B cell (primary cell): ENCODE results near the gene HOXC9. TPM values are rescaled to one million over a fixed set of nuclear protein-coding genes. Genes with fewer than 3 reads are reported as not detected.

ENCODE experiments used
- ATAC-seq: fragments of 200-7000 bp; cut with Tn5 transposase; one replicate; pipeline ENCODE4 v1.10.0; 2021; ENCODE audit warnings: low read depth, mild to moderate bottlenecking, moderate number of reproducible peaks, moderate library complexity
- CTCF ChIA-PET: fragments of 350-600 bp; sonication (Branson Sonifier 250); formaldehyde crosslinking; loops from one replicate; lab custom pipeline; 2021; ENCODE audit warnings: antibody characterized with exemption, inconsistent platforms; lab: Charles Lee
- POLR2A ChIA-PET: fragments of 350-600 bp; sonication (Branson Sonifier 250); formaldehyde crosslinking; loops from one replicate; lab custom pipeline; 2021; ENCODE audit warnings: antibody characterized with exemption; lab: Charles Lee
- DNase-seq: peaks from one replicate; pipeline ENCODE4 v3.0.0; 2013
- H2AFZ ChIP-seq: 2 replicates; pipeline ENCODE4 v1.6.1; 2012; ENCODE audit warnings: mild to moderate bottlenecking, low read depth, low read length; ENCODE audit not compliant: insufficient read depth, poor library complexity, severe bottlenecking
- H3K27ac ChIP-seq, 2 donors: 1 replicate in 1 of 2; 2 replicates in 1 of 2; pipeline ENCODE4 v1.5.1; 2012 to 2013; ENCODE audit warnings: low read length in 2 of 2, mild to moderate bottlenecking in 2 of 2, moderate library complexity in 1 of 2
- H3K27me3 ChIP-seq, 4 experiments: fragments of 200-600 bp in 1 of 4; sonication (generic) in 1 of 4; replicated peaks in 1 of 4; 1 replicate in 2 of 4; 2 replicates in 2 of 4; pipeline versions ENCODE4 v1.6.1 to v1.7.0; 2013 to 2016; ENCODE audit warnings: low read length in 3 of 4, mild to moderate bottlenecking in 2 of 4, mixed read lengths in 1 of 4, moderate library complexity in 1 of 4; ENCODE audit not compliant: insufficient read depth in 4 of 4, control insufficient read depth in 3 of 4; ENCODE audit errors: control extremely low read depth in 1 of 4
- H3K36me3 ChIP-seq, 2 experiments: replicated peaks in 1 of 2; 1 replicate in 1 of 2; 2 replicates in 1 of 2; pipeline versions ENCODE4 v1.6.1 to v1.7.1; 2013; ENCODE audit warnings: low read length in 1 of 2; ENCODE audit not compliant: insufficient read depth in 2 of 2, control insufficient read depth in 1 of 2; ENCODE audit errors: control extremely low read depth in 1 of 2, extremely low read depth in 1 of 2
- H3K4me1 ChIP-seq, 2 donors: fragments of 200-600 bp in 1 of 2; sonication (generic) in 1 of 2; 1 replicate in 1 of 2; 2 replicates in 1 of 2; pipeline versions ENCODE4 v1.5.1 to v1.6.1; 2013 to 2017; ENCODE audit warnings: low read length in 2 of 2; ENCODE audit not compliant: control insufficient read depth in 2 of 2, insufficient read depth in 2 of 2
- H3K4me2 ChIP-seq: replicated peaks from 2 replicates; pipeline ENCODE3; 2012; ENCODE audit warnings: mild to moderate bottlenecking, low read depth, low read length; ENCODE audit not compliant: poor library complexity, severe bottlenecking
- H3K4me3 ChIP-seq, 5 experiments: fragments of 200-600 bp in 1 of 5; sonication (generic) in 1 of 5; 1 replicate in 3 of 5; 2 replicates in 2 of 5; pipeline versions ENCODE4 v1.5.1 to v1.7.0; 2011 to 2016; ENCODE audit warnings: low read length in 4 of 5, mild to moderate bottlenecking in 4 of 5, low read depth in 2 of 5, control low read depth in 1 of 5, moderate library complexity in 1 of 5; ENCODE audit not compliant: insufficient read depth in 1 of 5; ENCODE audit errors: control extremely low read depth in 1 of 5, extremely low read depth in 1 of 5
- H3K79me2 ChIP-seq: fragments of 200-600 bp; sonication (generic); one replicate; pipeline ENCODE4 v1.6.0; 2016; ENCODE audit warnings: low read length; ENCODE audit not compliant: control insufficient read depth, insufficient read depth
- H3K9ac ChIP-seq: fragments of 200-600 bp; sonication (generic); 2 replicates; pipeline ENCODE4 v1.6.1; 2017; ENCODE audit warnings: mild to moderate bottlenecking, low read length, moderate library complexity
- H3K9me3 ChIP-seq, 3 donors: one replicate each; pipeline versions ENCODE4 v1.6.1 to v1.7.1; 2013; ENCODE audit warnings: low read length in 2 of 3; ENCODE audit not compliant: control insufficient read depth in 2 of 3, insufficient read depth in 1 of 3; ENCODE audit errors: control extremely low read depth in 1 of 3
- H4K20me1 ChIP-seq: 2 replicates; pipeline ENCODE4 v1.6.0; 2012; ENCODE audit warnings: mild to moderate bottlenecking, low read length; ENCODE audit not compliant: insufficient read depth, control insufficient read depth, poor library complexity, severe bottlenecking
- H3K27ac Mint-ChIP-seq: one replicate; pipeline ENCODE4 v1.8.0; 2021; ENCODE audit warnings: mixed read lengths
- H3K27me3 Mint-ChIP-seq: one replicate; pipeline ENCODE4 v1.8.0; 2021; ENCODE audit warnings: mixed read lengths
- H3K4me1 Mint-ChIP-seq: one replicate; pipeline ENCODE4 v1.8.0; 2021; ENCODE audit warnings: mixed read lengths
- H3K4me3 Mint-ChIP-seq: one replicate; pipeline ENCODE4 v1.8.0; 2021; ENCODE audit warnings: mixed read lengths
- H3K9me3 Mint-ChIP-seq: one replicate; pipeline ENCODE4 v1.8.0; 2022; ENCODE audit warnings: mixed read lengths; ENCODE audit not compliant: insufficient read depth
- EZH2 ChIP-seq: IDR thresholded peaks from 2 replicates; pipeline ENCODE4 v1.6.1; 2012; ENCODE audit warnings: borderline replicate concordance, low read depth, mild to moderate bottlenecking, moderate library complexity, low read length; ENCODE audit not compliant: insufficient read depth, poor library complexity, severe bottlenecking
- WGBS: methylation state at CpG from one replicate; pipeline ENCODE4 v1.1.5; 2013; ENCODE audit warnings: missing lambda C conversion rate; ENCODE audit not compliant: insufficient coverage; 5-methylcytosine and 5-hydroxymethylcytosine counted together
- intact Hi-C: fragments of 100-400 bp; cut with micrococcal nuclease; formaldehyde crosslinking; loops from one replicate; pipeline ENCODE4 v1.10.0; 2022
- polyA plus RNA-seq: library from polyadenylated mRNA; depleted of rRNA; stranded (reverse); fragments of >200 nt; gene quantifications from 2 replicates; pipeline ENCODE4 v1.2.3, GENCODE V29; 2012
- total RNA-seq, 2 donors: library from RNA; stranded (reverse); fragments of 120-200 nt in 1 of 2; gene quantifications; 1 replicate in 1 of 2; 2 replicates in 1 of 2; pipeline versions ENCODE4 v1.2.3 to v1.2.4, GENCODE V29; 2013 to 2022
- TF ChIP-seq, protein P1 (sequence below): fragments of 200-600 bp; IDR thresholded peaks from one replicate; pipeline ENCODE4 v1.8.0; 2022; ENCODE audit warnings: antibody characterized with exemption, mild to moderate bottlenecking

Gene HOXC9
- total and polyA plus RNA-seq, 2 donors (not counting 1 experiment from before 2014, with no cell fraction given), result not detected

DNA sequence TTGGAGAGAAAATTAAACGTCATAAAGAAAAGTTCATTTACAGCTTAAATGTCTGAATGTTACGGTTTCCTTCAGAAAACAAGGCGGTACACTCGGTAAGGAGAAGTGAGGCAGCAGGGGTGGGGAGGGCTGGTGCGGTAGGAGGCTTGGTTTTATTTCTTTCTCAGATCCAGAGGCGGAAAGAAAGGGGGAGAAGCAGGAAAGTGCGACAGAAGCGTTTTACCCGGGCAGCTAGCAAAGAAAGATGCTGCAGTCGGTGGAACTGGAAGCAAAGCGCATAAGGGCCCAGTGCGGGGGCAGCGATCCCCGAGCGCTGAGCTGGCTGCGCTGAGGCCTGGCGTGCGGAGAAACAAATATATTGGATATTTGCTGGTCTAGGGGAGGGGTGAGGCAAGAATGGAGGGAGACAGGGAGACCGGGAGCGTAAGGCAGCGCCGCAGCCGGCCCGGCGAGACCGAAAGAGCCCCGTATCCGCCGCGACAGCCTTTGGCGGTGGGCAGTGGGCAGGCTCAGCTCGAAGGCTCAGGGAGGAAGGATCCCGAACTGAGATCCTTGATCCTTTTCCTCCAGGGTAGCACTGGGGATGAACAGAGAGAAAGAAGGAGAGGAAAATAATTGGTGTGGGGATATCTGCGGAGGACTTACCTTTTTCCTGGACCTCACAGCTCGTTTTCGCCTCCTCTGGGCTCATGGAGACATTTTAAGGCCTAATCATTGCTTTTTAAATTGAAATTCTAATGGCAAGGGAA is 33.4 kb upstream of the HOXC9 start:
- H4K20me1 ChIP-seq, result no peaks in the 10 kb centered on the region
- POLR2A ChIA-PET, result no interaction called here
- DNase-seq, result peak; percentile 43
- TF ChIP-seq EZH2, result peak; percentile 10
- TF ChIP-seq, protein P1, sequence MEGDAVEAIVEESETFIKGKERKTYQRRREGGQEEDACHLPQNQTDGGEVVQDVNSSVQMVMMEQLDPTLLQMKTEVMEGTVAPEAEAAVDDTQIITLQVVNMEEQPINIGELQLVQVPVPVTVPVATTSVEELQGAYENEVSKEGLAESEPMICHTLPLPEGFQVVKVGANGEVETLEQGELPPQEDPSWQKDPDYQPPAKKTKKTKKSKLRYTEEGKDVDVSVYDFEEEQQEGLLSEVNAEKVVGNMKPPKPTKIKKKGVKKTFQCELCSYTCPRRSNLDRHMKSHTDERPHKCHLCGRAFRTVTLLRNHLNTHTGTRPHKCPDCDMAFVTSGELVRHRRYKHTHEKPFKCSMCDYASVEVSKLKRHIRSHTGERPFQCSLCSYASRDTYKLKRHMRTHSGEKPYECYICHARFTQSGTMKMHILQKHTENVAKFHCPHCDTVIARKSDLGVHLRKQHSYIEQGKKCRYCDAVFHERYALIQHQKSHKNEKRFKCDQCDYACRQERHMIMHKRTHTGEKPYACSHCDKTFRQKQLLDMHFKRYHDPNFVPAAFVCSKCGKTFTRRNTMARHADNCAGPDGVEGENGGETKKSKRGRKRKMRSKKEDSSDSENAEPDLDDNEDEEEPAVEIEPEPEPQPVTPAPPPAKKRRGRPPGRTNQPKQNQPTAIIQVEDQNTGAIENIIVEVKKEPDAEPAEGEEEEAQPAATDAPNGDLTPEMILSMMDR, result no peak
- H3K79me2 ChIP-seq, result no peaks in the 10 kb centered on the region
- H2AFZ ChIP-seq, result no peak overlapping the region
- peaks cover 1 to 58% (median 3%) of the 10 kb centered on the region in 3 donors for H3K9me3 ChIP-seq
- H3K9ac ChIP-seq, result no peak overlapping the region
- Mint-ChIP-seq H3K4me3 (peak overlapping the region; percentile 13), H3K9me3 (no peaks in the 10 kb centered on the region), H3K4me1 (peaks cover 20% of the 10 kb centered on the region), H3K27ac (no peak overlapping the region), H3K27me3 (peaks cover 98% of the 10 kb centered on the region)
- H3K36me3 ChIP-seq, result no peaks in the 10 kb centered on the region
- intact Hi-C loops, result loop anchor here (5.0 kb wide), 1 partner anchor 66 kb away; the partner anchor contains the start of gene HOXC5
- 13% methylated on average over 34 of the region's 36 CpGs for WGBS
- H3K27me3 ChIP-seq, result peaks cover 1 to 99% (median 94%) of the 10 kb centered on the region in 4 experiments
- CTCF ChIA-PET, result no interaction called here
- peak overlapping the region; percentile 39 for H3K4me2 ChIP-seq
- no peak overlapping the region for H3K27ac ChIP-seq
- no peak overlapping the region for H3K4me3 ChIP-seq
- no peak for ATAC-seq
- peaks cover 21 to 45% of the 10 kb centered on the region in 2 donors for H3K4me1 ChIP-seq

DNA sequence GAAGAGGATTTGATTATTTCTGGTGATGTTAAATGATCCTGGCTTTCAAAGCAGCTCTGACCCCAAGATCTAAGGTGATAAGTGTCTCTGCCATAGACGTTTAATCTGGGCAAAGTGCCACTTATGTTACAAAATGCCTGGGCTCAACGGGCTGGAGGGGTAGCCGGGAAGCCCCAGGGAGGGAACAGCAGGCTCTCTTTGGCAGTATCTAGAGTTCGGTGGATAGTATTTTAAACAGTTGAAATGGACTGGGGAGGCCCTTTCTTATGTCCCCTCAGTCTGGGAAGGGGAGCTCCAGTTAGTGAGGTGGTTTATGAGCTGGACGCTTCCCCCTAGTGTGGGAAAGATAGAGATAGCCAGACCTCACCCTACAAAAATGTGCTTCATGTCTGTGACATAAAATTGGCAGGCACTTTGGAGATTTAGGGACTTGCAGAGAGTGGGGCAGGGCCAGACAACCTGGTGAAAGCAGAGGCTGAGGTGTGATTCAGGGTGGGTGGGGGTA is 32.5 kb upstream of the HOXC9 start:
- 11% methylated on average over 4 of the region's 5 CpGs for WGBS
- no peak overlapping the region for H3K27ac ChIP-seq
- TF ChIP-seq, protein P1, result no peak
- no peak for TF ChIP-seq EZH2
- ChIA-PET POLR2A (no interaction called here), CTCF (no interaction called here)
- no peaks in the 10 kb centered on the region for H3K79me2 ChIP-seq
- ATAC-seq (no peak), DNase-seq (no peak)
- peaks cover 21 to 40% of the 10 kb centered on the region in 2 donors for H3K4me1 ChIP-seq
- H3K27ac Mint-ChIP-seq, result no peak overlapping the region
- H3K9me3 Mint-ChIP-seq, result no peaks in the 10 kb centered on the region
- intact Hi-C loops, result loop anchor here (5.0 kb wide), 1 partner anchor 65 kb away; the partner anchor contains the start of gene HOXC5
- H3K27me3 ChIP-seq, result peaks cover 0 to 100% (median 94%) of the 10 kb centered on the region in 4 experiments
- no peak overlapping the region for H3K4me2 ChIP-seq
- H3K4me3 ChIP-seq, result no peak overlapping the region
- H3K4me3 Mint-ChIP-seq, result no peak overlapping the region
- H3K4me1 Mint-ChIP-seq, result peaks cover 20% of the 10 kb centered on the region
- no peaks in the 10 kb centered on the region for H4K20me1 ChIP-seq
- H3K36me3 ChIP-seq, result no peaks in the 10 kb centered on the region
- H3K27me3 Mint-ChIP-seq, result peaks cover 98% of the 10 kb centered on the region
- H3K9me3 ChIP-seq, result peaks cover 1 to 63% (median 6%) of the 10 kb centered on the region in 3 donors
- no peak overlapping the region for H2AFZ ChIP-seq
- no peak overlapping the region for H3K9ac ChIP-seq
